ENCODE measurements around the gene KDM8.
A peak's percentile ranks its signal among the peaks of the same experiment; 100 is the strongest.

Gene KDM8

DNA sequence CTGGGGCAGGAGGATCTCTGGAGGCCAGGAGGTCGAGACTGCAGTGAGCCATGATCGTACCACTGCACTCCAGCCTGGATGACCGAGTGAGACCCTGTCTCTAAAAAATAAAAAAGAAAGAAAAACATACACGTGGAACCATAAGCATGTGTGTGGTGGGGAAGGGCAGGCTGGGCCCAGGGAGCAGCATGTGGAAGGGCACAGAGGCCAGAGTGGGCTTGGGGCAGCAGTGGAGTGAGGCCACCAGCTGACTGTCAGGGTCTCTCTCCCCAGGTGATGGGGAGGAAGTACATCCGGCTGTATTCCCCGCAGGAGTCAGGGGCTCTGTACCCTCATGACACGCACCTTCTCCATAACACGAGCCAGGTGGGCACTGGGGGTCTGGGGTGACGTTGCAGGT lies 16.8 kb downstream of the KDM8 start:
- Histone ChIP-seq H3K27me3 (ENCODE audit: insufficient read depth, low read length) (no peaks in the 10 kb centered on the region), H2BK5ac (ENCODE audit: low read depth, low read length, poor library complexity) (no peak overlapping the region), H3K9me3 (ENCODE audit: insufficient read depth, low read depth, low read length) (no peaks in the 10 kb centered on the region), H3K9ac (ENCODE audit: low read length) (no peak overlapping the region), H4K12ac (ENCODE audit: low read depth, low read length) (no peak overlapping the region), H3K27ac (ENCODE audit: low read depth, low read length) (no peak overlapping the region), H2BK120ac (ENCODE audit: insufficient read depth, low read length, poor library complexity) (no peak overlapping the region), H3K23ac (ENCODE audit: low read length) (no peak overlapping the region), H4K8ac (ENCODE audit: low read depth, low read length) (no peak overlapping the region), H3K79me1 (ENCODE audit: low read length) (peaks cover 9% of the 10 kb centered on the region), H2AK5ac (ENCODE audit: low read length) (no peak overlapping the region), H3K4me2 (ENCODE audit: low read length) (no peak overlapping the region), H2BK12ac (ENCODE audit: low read length) (no peak overlapping the region), H2AFZ (ENCODE audit: insufficient read depth, low read length, poor library complexity) (no peak overlapping the region), H3K79me2 (ENCODE audit: control insufficient read depth, insufficient read depth, low read length, poor library complexity) (no peaks in the 10 kb centered on the region), H3K4me1 (ENCODE audit: control insufficient read depth in 1 of 2, insufficient read depth in 2 of 2, low read length in 2 of 2) (peaks cover 10 to 13% of the 10 kb centered on the region in 2 experiments), H3K18ac (ENCODE audit: low read length) (no peak overlapping the region), H3K36me3 (ENCODE audit: control insufficient read depth in 1 of 2, insufficient read depth in 2 of 2, low read length in 2 of 2) (peaks cover 4 to 6% of the 10 kb centered on the region in 2 experiments), H3K4ac (ENCODE audit: low read depth, low read length) (no peak overlapping the region), H3K14ac (ENCODE audit: low read length) (no peak overlapping the region), H4K91ac (ENCODE audit: low read depth, low read length) (no peak overlapping the region), H3K4me3 (ENCODE audit: low read depth, low read length) (no peak overlapping the region)
- WGBS (ENCODE audit: extremely low coverage, insufficient coverage, insufficient read length), result no CpG with 5 or more reads among the region's 9 CpGs
- no peak for DNase-seq

DNA sequence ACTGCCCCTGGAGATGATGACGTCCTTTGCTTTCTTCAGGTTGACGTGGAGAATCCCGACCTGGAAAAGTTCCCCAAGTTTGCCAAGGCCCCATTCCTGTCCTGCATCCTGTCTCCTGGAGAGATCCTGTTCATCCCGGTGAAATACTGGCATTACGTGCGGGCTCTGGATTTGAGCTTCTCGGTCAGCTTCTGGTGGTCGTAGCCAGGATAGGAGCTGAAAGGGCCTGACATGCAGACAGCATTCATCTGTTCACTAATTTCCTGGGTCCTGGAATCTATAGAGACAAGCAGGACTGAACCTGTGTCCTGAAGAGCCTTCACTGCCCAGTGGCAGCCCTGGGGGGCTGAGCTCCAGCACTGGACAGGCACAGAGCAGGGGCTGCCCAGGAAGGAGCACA lies 17.2 kb downstream of the KDM8 start:
- Histone ChIP-seq H4K91ac (ENCODE audit: low read depth, low read length) (no peak overlapping the region), H2AFZ (ENCODE audit: insufficient read depth, low read length, poor library complexity) (no peak overlapping the region), H3K23ac (ENCODE audit: low read length) (no peak overlapping the region), H3K36me3 (ENCODE audit: control insufficient read depth in 1 of 2, insufficient read depth in 2 of 2, low read length in 2 of 2) (peaks cover 4 to 6% of the 10 kb centered on the region in 2 experiments), H3K4me1 (ENCODE audit: control insufficient read depth in 1 of 2, insufficient read depth in 2 of 2, low read length in 2 of 2) (peaks cover 10 to 13% of the 10 kb centered on the region in 2 experiments), H3K27me3 (ENCODE audit: insufficient read depth, low read length) (no peaks in the 10 kb centered on the region), H3K4me3 (ENCODE audit: low read depth, low read length) (no peak overlapping the region), H2BK5ac (ENCODE audit: low read depth, low read length, poor library complexity) (no peak overlapping the region), H3K9me3 (ENCODE audit: insufficient read depth, low read depth, low read length) (no peaks in the 10 kb centered on the region), H3K79me1 (ENCODE audit: low read length) (peaks cover 9% of the 10 kb centered on the region), H3K4ac (ENCODE audit: low read depth, low read length) (no peak overlapping the region), H3K27ac (ENCODE audit: low read depth, low read length) (no peak overlapping the region), H3K4me2 (ENCODE audit: low read length) (no peak overlapping the region), H3K18ac (ENCODE audit: low read length) (no peak overlapping the region), H2BK120ac (ENCODE audit: insufficient read depth, low read length, poor library complexity) (no peak overlapping the region), H4K8ac (ENCODE audit: low read depth, low read length) (no peak overlapping the region), H2BK12ac (ENCODE audit: low read length) (no peak overlapping the region), H3K14ac (ENCODE audit: low read length) (no peak overlapping the region), H4K12ac (ENCODE audit: low read depth, low read length) (no peak overlapping the region), H2AK5ac (ENCODE audit: low read length) (no peak overlapping the region), H3K9ac (ENCODE audit: low read length) (no peak overlapping the region), H3K79me2 (ENCODE audit: control insufficient read depth, insufficient read depth, low read length, poor library complexity) (no peaks in the 10 kb centered on the region)
- no peak for DNase-seq
- no CpG with 5 or more reads among the region's 8 CpGs for WGBS (ENCODE audit: extremely low coverage, insufficient coverage, insufficient read length)

DNA sequence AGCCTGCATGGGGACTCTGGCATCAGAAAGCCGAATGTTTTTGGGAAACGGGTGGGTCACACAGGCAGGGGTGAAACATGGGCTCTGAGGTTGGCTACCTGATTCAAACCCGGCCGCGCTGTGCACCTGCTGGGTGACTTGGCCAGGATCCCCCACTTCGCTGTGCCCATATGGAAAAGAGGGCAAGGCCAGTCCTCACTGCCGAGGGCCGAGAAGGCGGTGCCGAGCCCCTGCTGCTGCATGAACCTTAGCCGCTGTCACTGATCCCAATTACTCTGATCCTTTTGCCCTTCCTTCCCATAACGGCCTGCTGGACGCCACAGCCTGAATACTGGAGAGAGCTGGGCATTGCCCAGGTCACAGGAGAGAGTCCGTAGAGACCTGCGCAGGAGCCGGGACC lies 17.7 kb downstream of the KDM8 start:
- no peak overlapping the region for H4K8ac ChIP-seq (ENCODE audit: low read depth, low read length)
- H2BK5ac ChIP-seq (ENCODE audit: low read depth, low read length, poor library complexity), result no peak overlapping the region
- H3K23ac ChIP-seq (ENCODE audit: low read length), result no peak overlapping the region
- H3K79me2 ChIP-seq (ENCODE audit: control insufficient read depth, insufficient read depth, low read length, poor library complexity), result no peaks in the 10 kb centered on the region
- H3K27ac ChIP-seq (ENCODE audit: low read depth, low read length), result no peak overlapping the region
- H3K4me3 ChIP-seq (ENCODE audit: low read depth, low read length), result no peak overlapping the region
- peaks cover 9% of the 10 kb centered on the region for H3K79me1 ChIP-seq (ENCODE audit: low read length)
- H2AK5ac ChIP-seq (ENCODE audit: low read length), result no peak overlapping the region
- no peak overlapping the region for H3K9ac ChIP-seq (ENCODE audit: low read length)
- no peak overlapping the region for H3K14ac ChIP-seq (ENCODE audit: low read length)
- no peaks in the 10 kb centered on the region for H3K9me3 ChIP-seq (ENCODE audit: insufficient read depth, low read depth, low read length)
- no peak overlapping the region for H2AFZ ChIP-seq (ENCODE audit: insufficient read depth, low read length, poor library complexity)
- H2BK120ac ChIP-seq (ENCODE audit: insufficient read depth, low read length, poor library complexity), result no peak overlapping the region
- WGBS (ENCODE audit: extremely low coverage, insufficient coverage, insufficient read length), result no CpG with 5 or more reads among the region's 16 CpGs
- H2BK12ac ChIP-seq (ENCODE audit: low read length), result no peak overlapping the region
- peaks cover 4 to 5% of the 10 kb centered on the region in 2 experiments for H3K36me3 ChIP-seq (ENCODE audit: control insufficient read depth in 1 of 2, insufficient read depth in 2 of 2, low read length in 2 of 2)
- no peaks in the 10 kb centered on the region for H3K27me3 ChIP-seq (ENCODE audit: insufficient read depth, low read length)
- H3K4me2 ChIP-seq (ENCODE audit: low read length), result no peak overlapping the region
- H3K4me1 ChIP-seq (ENCODE audit: control insufficient read depth in 1 of 2, insufficient read depth in 2 of 2, low read length in 2 of 2), result peaks cover 10 to 13% of the 10 kb centered on the region in 2 experiments
- H3K18ac ChIP-seq (ENCODE audit: low read length), result no peak overlapping the region
- H3K4ac ChIP-seq (ENCODE audit: low read depth, low read length), result no peak overlapping the region
- no peak overlapping the region for H4K91ac ChIP-seq (ENCODE audit: low read depth, low read length)
- DNase-seq, result no peak
- no peak overlapping the region for H4K12ac ChIP-seq (ENCODE audit: low read depth, low read length)

DNA sequence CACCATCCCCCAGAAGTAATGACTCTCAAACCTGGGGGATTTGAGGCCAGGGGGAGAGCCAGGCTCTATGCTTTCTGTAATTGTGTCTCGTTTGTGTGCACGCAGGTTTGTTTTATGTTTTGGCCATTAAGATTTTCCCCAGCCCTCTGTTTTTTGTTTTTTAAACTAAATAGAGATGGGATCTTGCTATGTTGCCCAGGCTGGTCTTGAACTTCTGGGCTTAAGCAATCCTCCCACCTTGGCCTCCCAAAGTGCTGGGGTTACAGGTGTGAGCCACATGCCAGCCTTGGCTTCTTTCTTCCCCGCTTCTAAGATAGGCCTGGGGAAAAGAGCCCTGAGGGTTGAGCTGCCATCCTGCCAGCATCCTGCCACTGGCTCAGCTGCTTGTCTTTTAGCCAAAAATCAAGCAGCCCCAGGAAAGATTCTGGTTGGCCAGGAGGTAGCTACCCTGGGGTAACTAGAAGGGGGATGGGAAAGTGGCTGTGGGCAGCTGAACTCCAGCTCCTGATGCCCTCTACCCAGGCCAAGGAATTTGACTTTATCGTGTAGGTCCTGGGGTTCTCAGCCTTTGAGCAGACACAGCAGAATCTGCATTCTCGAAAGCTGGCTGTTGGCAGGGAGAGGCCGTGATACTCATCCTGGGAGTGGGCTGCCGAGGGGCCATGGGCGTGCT lies 18.4 kb downstream of the KDM8 start:
- Histone ChIP-seq H3K4ac (ENCODE audit: low read depth, low read length) (no peak overlapping the region), H2AK5ac (ENCODE audit: low read length) (no peak overlapping the region), H3K9me3 (ENCODE audit: insufficient read depth, low read depth, low read length) (peaks cover 2% of the 10 kb centered on the region), H2BK5ac (ENCODE audit: low read depth, low read length, poor library complexity) (no peak overlapping the region), H3K14ac (ENCODE audit: low read length) (no peak overlapping the region), H3K4me2 (ENCODE audit: low read length) (no peak overlapping the region), H3K4me3 (ENCODE audit: low read depth, low read length) (no peak overlapping the region), H4K12ac (ENCODE audit: low read depth, low read length) (no peak overlapping the region), H2AFZ (ENCODE audit: insufficient read depth, low read length, poor library complexity) (no peak overlapping the region), H3K18ac (ENCODE audit: low read length) (no peak overlapping the region), H3K79me2 (ENCODE audit: control insufficient read depth, insufficient read depth, low read length, poor library complexity) (no peaks in the 10 kb centered on the region), H3K27me3 (ENCODE audit: insufficient read depth, low read length) (no peaks in the 10 kb centered on the region), H2BK12ac (ENCODE audit: low read length) (no peak overlapping the region), H2BK120ac (ENCODE audit: insufficient read depth, low read length, poor library complexity) (no peak overlapping the region), H3K79me1 (ENCODE audit: low read length) (peaks cover 9% of the 10 kb centered on the region), H4K91ac (ENCODE audit: low read depth, low read length) (peak overlapping the region; percentile 81), H3K27ac (ENCODE audit: low read depth, low read length) (no peak overlapping the region), H3K4me1 (ENCODE audit: control insufficient read depth in 1 of 2, insufficient read depth in 2 of 2, low read length in 2 of 2) (peaks cover 10 to 13% of the 10 kb centered on the region in 2 experiments), H3K36me3 (ENCODE audit: control insufficient read depth in 1 of 2, insufficient read depth in 2 of 2, low read length in 2 of 2) (peaks cover 4 to 5% of the 10 kb centered on the region in 2 experiments), H4K8ac (ENCODE audit: low read depth, low read length) (no peak overlapping the region), H3K23ac (ENCODE audit: low read length) (no peak overlapping the region), H3K9ac (ENCODE audit: low read length) (no peak overlapping the region)
- DNase-seq, result no peak
- WGBS (ENCODE audit: extremely low coverage, insufficient coverage, insufficient read length), result no CpG with 5 or more reads among the region's 8 CpGs
